ENCODE results near the gene LRFN2.

LRFN2 gene

GRCh38 chr6:40411881-40412280 lies 175.3 kb downstream of the LRFN2 start:
- no peaks in the 10 kb centered on the region for H3K9me2 ChIP-seq (replicated peaks; ENCODE audit: low read depth, low read length)
- H3K9me3 ChIP-seq (ENCODE audit: insufficient read depth, low read depth, low read length) = no peaks in the 10 kb centered on the region
- no peaks in the 10 kb centered on the region for H3K36me3 ChIP-seq (ENCODE audit: insufficient read depth, low read length)
- no peaks in the 10 kb centered on the region for H3K79me2 ChIP-seq (ENCODE audit: insufficient read depth, low read length)
- no peak overlapping the region for H3K4me2 ChIP-seq (ENCODE audit: low read depth, low read length, poor library complexity, severe bottlenecking)
- no peaks in the 10 kb centered on the region for H4K20me1 ChIP-seq (ENCODE audit: insufficient read depth, low read length, poor library complexity, severe bottlenecking)
- no peaks in the 10 kb centered on the region for H3F3A ChIP-seq (ENCODE audit: low read depth)
- H2AFZ ChIP-seq (ENCODE audit: low read length) = no peak overlapping the region
- no peaks in the 10 kb centered on the region for H3K27me3 ChIP-seq (ENCODE audit: insufficient read depth, low read length, poor library complexity, severe bottlenecking)
- no peak for TF ChIP-seq CTCF (conservative IDR thresholded peaks at IDR 0.05; ENCODE audit: low read length)
- TF ChIP-seq EZH2phosphoT487 (IDR thresholded peaks at IDR 0.05; ENCODE audit: borderline replicate concordance) = no peak
- H3K4me1 ChIP-seq (ENCODE audit: insufficient read depth, low read length, poor library complexity, severe bottlenecking) = peaks cover 20% of the 10 kb centered on the region
- H3K9ac ChIP-seq (ENCODE audit: low read depth, low read length, poor library complexity, severe bottlenecking) = no peak overlapping the region
- no peak overlapping the region for H3K4me3 ChIP-seq (ENCODE audit: low read length, poor library complexity, severe bottlenecking)

- no peak overlapping the region for H3K9ac ChIP-seq (ENCODE audit: low read depth, low read length, poor library complexity, severe bottlenecking)
- H3K9me2 ChIP-seq (replicated peaks; ENCODE audit: low read depth, low read length) = no peaks in the 10 kb centered on the region
- TF ChIP-seq CTCF (conservative IDR thresholded peaks at IDR 0.05; ENCODE audit: low read length) (no peak), EZH2phosphoT487 (IDR thresholded peaks at IDR 0.05; ENCODE audit: borderline replicate concordance) (no peak)
- no peak overlapping the region for H2AFZ ChIP-seq (ENCODE audit: low read length)
- no peaks in the 10 kb centered on the region for H3F3A ChIP-seq (ENCODE audit: low read depth)
- H3K4me2 ChIP-seq (ENCODE audit: low read depth, low read length, poor library complexity, severe bottlenecking) = no peak overlapping the region
- H3K4me1 ChIP-seq (ENCODE audit: insufficient read depth, low read length, poor library complexity, severe bottlenecking) = peaks cover 20% of the 10 kb centered on the region
- no peaks in the 10 kb centered on the region for H3K9me3 ChIP-seq (ENCODE audit: insufficient read depth, low read depth, low read length)
- no peaks in the 10 kb centered on the region for H3K27me3 ChIP-seq (ENCODE audit: insufficient read depth, low read length, poor library complexity, severe bottlenecking)
- no peaks in the 10 kb centered on the region for H3K36me3 ChIP-seq (ENCODE audit: insufficient read depth, low read length)
- H3K79me2 ChIP-seq (ENCODE audit: insufficient read depth, low read length) = no peaks in the 10 kb centered on the region
- no peak overlapping the region for H3K4me3 ChIP-seq (ENCODE audit: low read length, poor library complexity, severe bottlenecking)
- H4K20me1 ChIP-seq (ENCODE audit: insufficient read depth, low read length, poor library complexity, severe bottlenecking) = no peaks in the 10 kb centered on the region
These were observed 176.3 kb downstream of the LRFN2 start for GRCh38 chr6:40410821-40411220.

- H3K9me3 ChIP-seq (ENCODE audit: insufficient read depth, low read depth, low read length) = no peaks in the 10 kb centered on the region
- no peaks in the 10 kb centered on the region for H4K20me1 ChIP-seq (ENCODE audit: insufficient read depth, low read length, poor library complexity, severe bottlenecking)
- H3K9me2 ChIP-seq (replicated peaks; ENCODE audit: low read depth, low read length) = no peaks in the 10 kb centered on the region
- TF ChIP-seq EZH2phosphoT487 (IDR thresholded peaks at IDR 0.05; ENCODE audit: borderline replicate concordance) (no peak), CTCF (conservative IDR thresholded peaks at IDR 0.05; ENCODE audit: low read length) (no peak)
- no peak overlapping the region for H3K4me2 ChIP-seq (ENCODE audit: low read depth, low read length, poor library complexity, severe bottlenecking)
- no peak overlapping the region for H2AFZ ChIP-seq (ENCODE audit: low read length)
- no peak overlapping the region for H3K9ac ChIP-seq (ENCODE audit: low read depth, low read length, poor library complexity, severe bottlenecking)
- H3K4me1 ChIP-seq (ENCODE audit: insufficient read depth, low read length, poor library complexity, severe bottlenecking) = peaks cover 22% of the 10 kb centered on the region
- H3K4me3 ChIP-seq (ENCODE audit: low read length, poor library complexity, severe bottlenecking) = no peak overlapping the region
- no peaks in the 10 kb centered on the region for H3K36me3 ChIP-seq (ENCODE audit: insufficient read depth, low read length)
- H3K27me3 ChIP-seq (ENCODE audit: insufficient read depth, low read length, poor library complexity, severe bottlenecking) = no peaks in the 10 kb centered on the region
- no peaks in the 10 kb centered on the region for H3F3A ChIP-seq (ENCODE audit: low read depth)
- H3K79me2 ChIP-seq (ENCODE audit: insufficient read depth, low read length) = no peaks in the 10 kb centered on the region
These were observed 177.3 kb downstream of the LRFN2 start for GRCh38 chr6:40409716-40410397.

All from Loucy (cell line).